HUDEP-2 (cell line): ENCODE results near the gene GJB3.
"Not testable (repeated sequence)": the region's sequence is repeated elsewhere in the genome, so short reads cannot be mapped to it uniquely, and the experiment has no call there.

Experiments used
- DNase-seq, 76 experiments: peaks; one replicate each; lab custom pipeline; 2025; ENCODE audit not compliant: unreplicated experiment in 76 of 76; lab: John Stamatoyannopoulos, UW

The GJB3 gene

DNA sequence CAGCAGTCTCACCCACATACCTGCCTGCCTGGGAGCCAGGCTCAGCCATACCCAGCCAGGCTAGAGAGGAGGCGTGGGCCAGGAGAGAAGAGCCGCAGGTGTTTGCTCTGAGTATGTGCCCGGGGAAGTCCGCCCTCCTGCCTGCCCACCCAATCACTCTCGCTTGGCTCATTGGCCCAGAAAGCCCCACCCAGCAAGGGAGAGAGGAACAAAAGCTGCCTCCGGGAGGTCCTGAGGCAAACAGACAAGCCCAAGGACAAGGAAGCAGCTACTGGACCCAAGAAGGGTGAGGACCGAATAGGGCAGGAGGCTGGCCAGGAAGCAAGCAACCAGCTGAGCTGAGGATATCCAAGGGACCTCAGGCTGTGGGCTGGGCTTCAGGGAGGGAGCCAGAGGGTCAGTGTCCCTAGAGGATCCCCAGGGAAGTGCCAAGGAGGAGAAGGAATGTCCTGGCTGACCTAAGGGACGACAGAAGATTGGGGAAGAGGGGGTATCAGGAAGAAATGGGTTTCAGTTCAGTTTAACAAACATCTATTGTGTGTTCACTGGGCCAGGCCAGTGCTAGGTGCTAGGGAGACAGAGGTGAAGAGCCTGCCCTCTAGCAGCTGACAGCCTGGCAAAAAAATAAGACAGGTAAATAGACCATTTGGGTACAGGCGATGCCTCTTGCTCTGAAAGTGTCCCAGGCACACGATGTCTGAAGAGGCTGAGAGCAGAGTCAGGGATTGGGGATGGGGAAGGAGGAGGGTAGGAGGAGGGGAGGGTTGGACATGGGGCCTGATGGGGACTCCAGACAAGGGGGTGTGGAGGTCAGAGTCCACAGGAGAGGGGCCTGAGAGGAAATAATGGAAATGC is 21.3 kb upstream of the GJB3 start, which contains the start of gene GJB4:
Gene GJB4 (plus strand): TSS at position 238 of the 855 bp plus-strand sequence. CDS start 1,515 bp downstream, outside the sequence.
- DNase-seq = no peak

DNA sequence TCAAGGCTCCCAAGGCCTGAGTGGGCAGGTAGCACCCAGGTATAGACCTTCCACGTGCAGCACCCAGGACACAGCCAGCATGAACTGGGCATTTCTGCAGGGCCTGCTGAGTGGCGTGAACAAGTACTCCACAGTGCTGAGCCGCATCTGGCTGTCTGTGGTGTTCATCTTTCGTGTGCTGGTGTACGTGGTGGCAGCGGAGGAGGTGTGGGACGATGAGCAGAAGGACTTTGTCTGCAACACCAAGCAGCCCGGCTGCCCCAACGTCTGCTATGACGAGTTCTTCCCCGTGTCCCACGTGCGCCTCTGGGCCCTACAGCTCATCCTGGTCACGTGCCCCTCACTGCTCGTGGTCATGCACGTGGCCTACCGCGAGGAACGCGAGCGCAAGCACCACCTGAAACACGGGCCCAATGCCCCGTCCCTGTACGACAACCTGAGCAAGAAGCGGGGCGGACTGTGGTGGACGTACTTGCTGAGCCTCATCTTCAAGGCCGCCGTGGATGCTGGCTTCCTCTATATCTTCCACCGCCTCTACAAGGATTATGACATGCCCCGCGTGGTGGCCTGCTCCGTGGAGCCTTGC is 19.7 kb upstream of the GJB3 start:
- DNase-seq = no peak

GRCh38 chr1:34761776-34762307 is 19.2 kb upstream of the GJB3 start:
- no peak for DNase-seq

GRCh38 chr1:34762474-34763141 is 18.4 kb upstream of the GJB3 start:
- no peak for DNase-seq

DNA sequence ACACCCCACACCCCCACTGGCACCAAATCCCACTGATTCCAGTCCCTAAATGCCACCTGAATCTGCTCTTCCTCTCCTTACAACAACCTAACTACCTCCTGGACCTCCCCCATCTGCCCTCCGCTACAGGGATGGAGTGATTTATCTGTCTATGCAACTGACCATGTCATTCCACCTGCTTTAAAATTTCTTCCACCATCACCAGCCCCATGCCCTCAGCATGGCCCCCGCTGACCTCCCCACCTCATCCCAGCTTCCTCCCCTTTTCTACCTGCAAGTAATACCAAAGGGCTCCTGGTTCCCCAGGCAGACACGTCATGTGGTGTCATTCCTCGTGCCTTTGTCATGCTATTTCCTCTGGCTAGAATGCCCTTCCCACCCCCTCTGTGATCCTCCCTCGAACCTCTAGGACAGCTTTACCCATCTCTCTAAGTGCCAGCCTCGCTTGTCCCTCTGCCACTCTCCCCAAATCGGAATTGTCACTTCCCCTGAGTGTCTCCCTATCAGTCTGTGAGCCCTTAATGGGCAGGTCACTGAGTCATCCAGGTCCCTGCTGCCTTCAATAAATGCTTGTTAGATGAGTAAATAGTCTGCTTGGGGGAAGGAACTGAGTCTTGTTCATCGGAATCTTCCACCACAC is 17.8 kb upstream of the GJB3 start:
- DNase-seq = no peak

- no peak for DNase-seq
These were observed 12.2 kb upstream of the GJB3 start for GRCh38 chr1:34768856-34769255.

- no peak for DNase-seq
These were observed 10.0 kb upstream of the GJB3 start for GRCh38 chr1:34770891-34771504.

DNA sequence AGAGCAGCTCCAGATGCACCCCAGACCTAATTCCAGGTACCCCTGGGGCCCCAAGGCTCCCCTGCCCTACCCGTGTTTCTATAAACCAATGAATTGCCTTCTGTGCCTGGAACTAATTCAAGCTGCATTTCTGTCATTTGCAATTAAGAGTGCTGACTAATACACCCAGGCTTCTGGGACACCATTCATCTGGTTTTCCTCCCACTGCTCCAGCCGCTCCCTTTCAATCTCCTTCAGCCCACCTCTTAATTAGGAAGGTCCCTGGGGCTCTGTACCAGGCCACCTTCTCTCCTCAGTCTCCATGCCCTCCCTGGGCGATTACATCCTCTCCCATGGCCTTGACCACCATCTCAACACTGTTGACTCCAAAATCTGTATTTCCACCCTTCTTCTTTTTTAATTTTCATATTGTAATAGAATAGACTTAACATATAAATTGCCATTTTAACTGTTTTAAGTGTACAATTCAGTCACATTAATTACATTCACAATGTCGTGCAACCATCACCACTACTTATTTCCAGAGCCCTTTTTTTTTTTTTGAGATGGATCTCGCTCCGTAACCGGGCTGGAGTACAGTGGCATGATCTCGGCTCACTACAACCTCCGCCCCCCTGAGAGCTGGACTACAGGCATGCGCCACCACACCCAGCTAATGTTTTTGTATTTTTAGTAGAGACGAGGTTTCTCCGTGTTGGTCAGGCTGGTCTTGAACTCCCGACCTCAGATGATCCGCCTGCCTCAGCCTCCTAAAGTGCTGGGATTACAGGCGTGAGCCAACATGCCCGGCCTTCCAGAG is 9.2 kb upstream of the GJB3 start:
- no peak for DNase-seq

DNA sequence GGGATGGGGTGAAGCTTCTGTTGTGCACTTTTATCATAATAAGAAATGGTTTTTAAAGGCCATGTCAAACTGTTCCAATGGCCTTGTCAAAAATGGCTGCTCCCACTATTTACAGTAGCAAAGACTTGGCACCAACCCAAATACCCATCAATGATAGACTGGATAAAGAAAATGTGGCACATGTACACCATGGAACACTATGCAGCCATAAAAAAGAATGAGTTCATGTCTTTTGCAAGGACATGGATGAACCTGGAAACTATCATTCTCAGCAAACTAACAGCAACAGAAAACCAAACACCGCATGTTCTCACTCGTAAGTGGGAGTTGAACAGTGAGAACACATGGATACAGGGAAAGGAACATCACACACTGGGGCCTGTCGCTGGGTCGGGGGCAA is 7.9 kb upstream of the GJB3 start:
- DNase-seq = not testable (repeated sequence)

- no peak for DNase-seq
These were observed 6.1 kb upstream of the GJB3 start for GRCh38 chr1:34774957-34775356.

DNA sequence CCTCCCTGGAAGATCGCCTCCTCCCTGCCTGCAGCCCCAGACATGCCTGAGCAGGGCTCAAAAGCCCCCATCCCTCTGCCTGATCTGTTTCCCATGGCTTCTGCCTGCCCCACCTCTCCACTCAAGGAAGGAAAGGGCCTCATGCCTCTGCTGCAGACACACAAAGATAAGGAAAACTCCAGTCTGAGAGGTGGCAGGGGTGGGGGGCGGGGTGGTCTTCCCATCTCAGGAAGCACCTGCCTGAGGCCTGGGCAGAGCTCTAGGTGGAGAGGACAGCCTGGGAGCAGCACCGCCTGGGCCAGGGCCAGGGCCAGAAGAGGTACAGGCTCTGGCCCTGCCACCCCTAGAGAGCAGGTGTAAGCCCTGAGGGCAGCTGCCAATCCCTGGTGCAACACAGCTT is 4.1 kb upstream of the GJB3 start:
- no peak for DNase-seq

DNA sequence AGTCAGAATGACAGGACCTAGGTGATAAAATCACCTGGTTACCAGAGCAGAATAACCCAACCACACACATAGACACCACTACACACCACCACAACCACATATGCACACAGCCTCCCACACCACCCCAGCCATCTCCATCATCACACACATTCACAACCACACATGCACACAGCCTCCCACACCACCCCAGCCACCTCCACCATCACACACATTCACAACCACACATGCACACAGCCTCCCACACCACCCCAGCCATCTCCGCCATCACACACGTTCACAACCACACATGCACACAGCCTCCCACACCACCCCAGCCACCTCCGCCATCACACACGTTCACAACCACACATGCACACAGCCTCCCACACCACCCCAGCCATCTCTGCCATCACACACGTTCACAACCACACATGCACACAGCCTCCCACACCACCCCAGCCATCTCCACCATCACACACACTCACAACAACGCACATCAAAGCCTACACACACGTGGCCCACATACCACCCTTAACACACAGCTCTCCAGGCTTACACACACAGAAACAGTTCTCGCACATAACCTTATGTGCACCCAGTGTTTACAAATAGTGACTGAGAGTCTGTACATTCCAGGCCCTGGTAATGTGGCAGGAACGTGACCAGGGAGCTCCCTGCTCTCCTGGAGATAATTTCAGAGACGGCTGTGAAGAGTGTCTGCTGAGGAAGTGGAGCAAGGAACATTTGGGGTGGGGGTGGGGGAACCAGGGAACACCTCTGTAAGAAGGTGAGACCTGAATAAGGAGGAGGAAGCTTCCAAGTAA is 3.3 kb upstream of the GJB3 start:
- no peak for DNase-seq

- no peak for DNase-seq
These were observed 2.6 kb upstream of the GJB3 start for GRCh38 chr1:34778381-34778780.

GRCh38 chr1:34779005-34779404 is 2.0 kb upstream of the GJB3 start:
- no peak for DNase-seq

DNA sequence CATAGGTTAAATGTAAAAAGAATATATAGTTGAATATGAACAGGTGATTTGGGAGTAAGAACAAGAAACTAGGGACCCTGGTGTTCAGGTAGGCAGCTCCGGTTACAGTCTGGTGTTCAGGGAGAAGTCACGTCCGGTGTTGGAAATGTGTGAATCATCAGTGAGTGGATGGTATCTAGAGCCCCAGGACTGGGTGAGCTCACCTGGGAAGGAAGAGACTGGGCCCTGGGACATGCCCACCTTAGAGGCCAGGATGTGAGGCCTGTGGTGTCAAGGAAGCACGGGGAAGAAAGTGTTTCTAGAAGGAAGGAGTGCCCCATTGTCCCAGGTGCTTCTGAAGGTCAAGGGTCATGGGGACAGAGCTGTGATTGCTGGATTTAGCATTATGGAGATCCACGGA is 1.5 kb upstream of the GJB3 start:
- DNase-seq = no peak

- no peak for DNase-seq
These were observed 1.1 kb upstream of the GJB3 start for GRCh38 chr1:34779962-34780361.

DNA sequence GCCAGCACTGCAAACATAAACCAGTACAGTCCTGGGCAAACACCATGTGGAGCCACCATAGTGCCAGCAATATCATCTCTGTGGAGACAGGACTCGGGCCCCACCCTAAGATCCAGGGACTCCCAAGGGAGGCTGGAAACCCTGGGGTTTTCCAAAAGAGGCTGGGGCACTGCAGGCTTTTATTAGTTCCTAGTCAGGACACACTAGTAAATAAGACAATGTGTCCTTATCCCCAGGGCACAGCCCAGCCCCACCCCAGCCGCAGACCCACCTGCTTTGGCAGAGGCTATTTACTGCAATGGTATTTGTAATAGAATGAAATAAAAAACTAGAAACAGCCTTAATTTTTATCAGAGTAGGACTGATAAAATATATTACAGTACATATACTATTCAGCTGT is 486 bp upstream of the GJB3 start:
- no peak for DNase-seq

DNA sequence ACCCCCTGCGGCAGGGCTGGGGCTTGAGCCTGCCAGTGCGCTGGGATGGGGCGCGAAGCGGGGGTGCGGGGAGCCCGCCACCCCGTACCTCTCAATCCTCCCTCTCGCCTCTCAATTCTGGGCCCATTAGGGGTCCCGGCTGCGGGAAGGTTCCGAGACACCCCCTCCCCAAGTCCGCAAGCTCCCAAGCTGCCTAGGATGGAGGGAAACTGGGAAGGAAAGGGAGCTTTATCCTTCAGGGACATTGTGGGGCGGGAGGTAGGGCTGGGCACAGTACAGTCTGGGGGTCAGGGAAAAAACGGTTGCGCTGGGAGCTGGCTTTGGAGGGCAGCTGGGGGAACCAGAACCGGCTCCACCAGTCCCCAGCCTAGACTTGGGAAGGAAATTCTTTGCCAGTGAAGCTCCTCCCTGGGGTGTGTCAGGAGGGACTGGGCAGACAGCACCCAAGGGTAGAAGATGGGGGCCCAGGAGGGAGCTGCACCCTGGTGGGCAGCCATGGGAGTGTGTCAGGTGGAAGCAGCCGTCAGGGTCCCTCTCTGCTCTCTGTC is 904 bp downstream of the GJB3 start:
- no peak for DNase-seq

DNA sequence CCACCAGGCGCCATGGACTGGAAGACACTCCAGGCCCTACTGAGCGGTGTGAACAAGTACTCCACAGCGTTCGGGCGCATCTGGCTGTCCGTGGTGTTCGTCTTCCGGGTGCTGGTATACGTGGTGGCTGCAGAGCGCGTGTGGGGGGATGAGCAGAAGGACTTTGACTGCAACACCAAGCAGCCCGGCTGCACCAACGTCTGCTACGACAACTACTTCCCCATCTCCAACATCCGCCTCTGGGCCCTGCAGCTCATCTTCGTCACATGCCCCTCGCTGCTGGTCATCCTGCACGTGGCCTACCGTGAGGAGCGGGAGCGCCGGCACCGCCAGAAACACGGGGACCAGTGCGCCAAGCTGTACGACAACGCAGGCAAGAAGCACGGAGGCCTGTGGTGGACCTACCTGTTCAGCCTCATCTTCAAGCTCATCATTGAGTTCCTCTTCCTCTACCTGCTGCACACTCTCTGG is 3.8 kb downstream of the GJB3 start:
- DNase-seq = no peak
